ENCODE measurements around the gene GASK1A.

GASK1A gene

GRCh38 chr3:43021186-43021585 lies 42.1 kb downstream of the GASK1A start:
- Histone ChIP-seq H3K9me3 (ENCODE audit: control insufficient read depth, insufficient read depth, low read depth, low read length) (peaks cover 13% of the 10 kb centered on the region; the same call in 1 of the 2 replicates), H3K4me1 (ENCODE audit: control insufficient read depth, insufficient read depth, low read length) (peaks cover 26% of the 10 kb centered on the region; the same call in 1 of the 2 replicates), H3K4me3 (ENCODE audit: low read depth, low read length) (no peak overlapping the region), H3K27ac (ENCODE audit: low read depth, low read length) (no peak overlapping the region), H3K27me3 (ENCODE audit: control insufficient read depth, insufficient read depth, low read length) (no peaks in the 10 kb centered on the region), H3K36me3 (ENCODE audit: control insufficient read depth, insufficient read depth, low read length) (no peaks in the 10 kb centered on the region), H3K9ac (ENCODE audit: low read length) (no peak overlapping the region)

- H3K4me1 ChIP-seq (ENCODE audit: control insufficient read depth, insufficient read depth, low read length), result peaks cover 26% of the 10 kb centered on the region; the same call in 1 of the 2 replicates
Observed at GRCh38 chr3:43022121-43022520, 43.0 kb downstream of the GASK1A start.

GRCh38 chr3:43023066-43023465 lies 44.0 kb downstream of the GASK1A start:
- no peaks in the 10 kb centered on the region for H3K27me3 ChIP-seq (ENCODE audit: control insufficient read depth, insufficient read depth, low read length)
- no peaks in the 10 kb centered on the region for H3K36me3 ChIP-seq (ENCODE audit: control insufficient read depth, insufficient read depth, low read length)
- H3K9me3 ChIP-seq (ENCODE audit: control insufficient read depth, insufficient read depth, low read depth, low read length), result peaks cover 9% of the 10 kb centered on the region; the same call in 1 of the 2 replicates
- no peak overlapping the region for H3K9ac ChIP-seq (ENCODE audit: low read length)
- peaks cover 26% of the 10 kb centered on the region; the same call in 1 of the 2 replicates for H3K4me1 ChIP-seq (ENCODE audit: control insufficient read depth, insufficient read depth, low read length)
- no peak overlapping the region for H3K27ac ChIP-seq (ENCODE audit: low read depth, low read length)
- H3K4me3 ChIP-seq (ENCODE audit: low read depth, low read length), result no peak overlapping the region

More at GRCh38 chr3:43022121-43022520, 43.0 kb downstream of the GASK1A start:
- no peak overlapping the region for H3K4me3 ChIP-seq (ENCODE audit: low read depth, low read length)
- no peaks in the 10 kb centered on the region for H3K27me3 ChIP-seq (ENCODE audit: control insufficient read depth, insufficient read depth, low read length)
- H3K9ac ChIP-seq (ENCODE audit: low read length), result no peak overlapping the region
- H3K36me3 ChIP-seq (ENCODE audit: control insufficient read depth, insufficient read depth, low read length), result no peaks in the 10 kb centered on the region
- no peak overlapping the region for H3K27ac ChIP-seq (ENCODE audit: low read depth, low read length)
- peaks cover 6% of the 10 kb centered on the region; the same call in 1 of the 2 replicates for H3K9me3 ChIP-seq (ENCODE audit: control insufficient read depth, insufficient read depth, low read depth, low read length)

GRCh38 chr3:43023746-43024145 lies 44.6 kb downstream of the GASK1A start:
- no peaks in the 10 kb centered on the region for H3K27me3 ChIP-seq (ENCODE audit: control insufficient read depth, insufficient read depth, low read length)
- no peak overlapping the region for H3K4me3 ChIP-seq (ENCODE audit: low read depth, low read length)
- H3K9me3 ChIP-seq (ENCODE audit: control insufficient read depth, insufficient read depth, low read depth, low read length), result peaks cover 10% of the 10 kb centered on the region; the same call in 1 of the 2 replicates
- no peak overlapping the region for H3K27ac ChIP-seq (ENCODE audit: low read depth, low read length)
- H3K4me1 ChIP-seq (ENCODE audit: control insufficient read depth, insufficient read depth, low read length), result peaks cover 26% of the 10 kb centered on the region; the same call in 1 of the 2 replicates
- H3K36me3 ChIP-seq (ENCODE audit: control insufficient read depth, insufficient read depth, low read length), result no peaks in the 10 kb centered on the region
- H3K9ac ChIP-seq (ENCODE audit: low read length), result no peak overlapping the region

- H3K4me1 ChIP-seq (ENCODE audit: control insufficient read depth, insufficient read depth, low read length), result peaks cover 26% of the 10 kb centered on the region; the same call in 1 of the 2 replicates
- peaks cover 10% of the 10 kb centered on the region for H3K9me3 ChIP-seq (ENCODE audit: control insufficient read depth, insufficient read depth, low read depth, low read length)
Observed at GRCh38 chr3:43024181-43024885, 45.2 kb downstream of the GASK1A start.

GRCh38 chr3:43025423-43025822 lies 46.3 kb downstream of the GASK1A start:
- Histone ChIP-seq H3K36me3 (ENCODE audit: control insufficient read depth, insufficient read depth, low read length) (no peaks in the 10 kb centered on the region), H3K27me3 (ENCODE audit: control insufficient read depth, insufficient read depth, low read length) (no peaks in the 10 kb centered on the region), H3K27ac (ENCODE audit: low read depth, low read length) (no peak overlapping the region), H3K9me3 (ENCODE audit: control insufficient read depth, insufficient read depth, low read depth, low read length) (peaks cover 10% of the 10 kb centered on the region), H3K4me1 (ENCODE audit: control insufficient read depth, insufficient read depth, low read length) (peaks cover 26% of the 10 kb centered on the region; the same call in 1 of the 2 replicates), H3K4me3 (ENCODE audit: low read depth, low read length) (no peak overlapping the region), H3K9ac (ENCODE audit: low read length) (no peak overlapping the region)

More at GRCh38 chr3:43024181-43024885, 45.2 kb downstream of the GASK1A start:
- no peak overlapping the region for H3K9ac ChIP-seq (ENCODE audit: low read length)
- H3K4me3 ChIP-seq (ENCODE audit: low read depth, low read length), result no peak overlapping the region
- no peaks in the 10 kb centered on the region for H3K27me3 ChIP-seq (ENCODE audit: control insufficient read depth, insufficient read depth, low read length)
- H3K36me3 ChIP-seq (ENCODE audit: control insufficient read depth, insufficient read depth, low read length), result no peaks in the 10 kb centered on the region
- H3K27ac ChIP-seq (ENCODE audit: low read depth, low read length), result no peak overlapping the region

- Histone ChIP-seq H3K9ac (ENCODE audit: low read length) (no peak overlapping the region), H3K27me3 (ENCODE audit: control insufficient read depth, insufficient read depth, low read length) (no peaks in the 10 kb centered on the region), H3K4me3 (ENCODE audit: low read depth, low read length) (no peak overlapping the region), H3K27ac (ENCODE audit: low read depth, low read length) (no peak overlapping the region), H3K4me1 (ENCODE audit: control insufficient read depth, insufficient read depth, low read length) (peaks cover 25% of the 10 kb centered on the region; the same call in 1 of the 2 replicates), H3K9me3 (ENCODE audit: control insufficient read depth, insufficient read depth, low read depth, low read length) (peaks cover 3% of the 10 kb centered on the region; the same call in 1 of the 2 replicates), H3K36me3 (ENCODE audit: control insufficient read depth, insufficient read depth, low read length) (no peaks in the 10 kb centered on the region)
Observed at GRCh38 chr3:43028001-43028400, 48.9 kb downstream of the GASK1A start.

- no peaks in the 10 kb centered on the region for H3K27me3 ChIP-seq (ENCODE audit: control insufficient read depth, insufficient read depth, low read length)
Observed at GRCh38 chr3:43028678-43029490, 49.8 kb downstream of the GASK1A start.

GRCh38 chr3:43030162-43030935 lies 51.2 kb downstream of the GASK1A start:
- no peaks in the 10 kb centered on the region for H3K27me3 ChIP-seq (ENCODE audit: control insufficient read depth, insufficient read depth, low read length)
- peaks cover 5% of the 10 kb centered on the region; the same call in 1 of the 2 replicates for H3K4me1 ChIP-seq (ENCODE audit: control insufficient read depth, insufficient read depth, low read length)
- H3K4me3 ChIP-seq (ENCODE audit: low read depth, low read length), result no peak overlapping the region
- no peaks in the 10 kb centered on the region for H3K36me3 ChIP-seq (ENCODE audit: control insufficient read depth, insufficient read depth, low read length)
- H3K9me3 ChIP-seq (ENCODE audit: control insufficient read depth, insufficient read depth, low read depth, low read length), result peaks cover 3% of the 10 kb centered on the region; the same call in 1 of the 2 replicates
- no peak overlapping the region for H3K9ac ChIP-seq (ENCODE audit: low read length)
- no peak overlapping the region for H3K27ac ChIP-seq (ENCODE audit: low read depth, low read length)

More at GRCh38 chr3:43028678-43029490, 49.8 kb downstream of the GASK1A start:
- Histone ChIP-seq H3K4me1 (ENCODE audit: control insufficient read depth, insufficient read depth, low read length) (peaks cover 16% of the 10 kb centered on the region; the same call in 1 of the 2 replicates), H3K4me3 (ENCODE audit: low read depth, low read length) (no peak overlapping the region), H3K9ac (ENCODE audit: low read length) (no peak overlapping the region), H3K9me3 (ENCODE audit: control insufficient read depth, insufficient read depth, low read depth, low read length) (peaks cover 3% of the 10 kb centered on the region; the same call in 1 of the 2 replicates), H3K27ac (ENCODE audit: low read depth, low read length) (no peak overlapping the region), H3K36me3 (ENCODE audit: control insufficient read depth, insufficient read depth, low read length) (no peaks in the 10 kb centered on the region)

- Histone ChIP-seq H3K4me1 (ENCODE audit: control insufficient read depth, insufficient read depth, low read length) (no peaks in the 10 kb centered on the region), H3K9ac (ENCODE audit: low read length) (no peak overlapping the region), H3K27ac (ENCODE audit: low read depth, low read length) (no peak overlapping the region), H3K9me3 (ENCODE audit: control insufficient read depth, insufficient read depth, low read depth, low read length) (peaks cover 3% of the 10 kb centered on the region; the same call in 1 of the 2 replicates), H3K36me3 (ENCODE audit: control insufficient read depth, insufficient read depth, low read length) (no peaks in the 10 kb centered on the region), H3K4me3 (ENCODE audit: low read depth, low read length) (no peak overlapping the region), H3K27me3 (ENCODE audit: control insufficient read depth, insufficient read depth, low read length) (no peaks in the 10 kb centered on the region)
Observed at GRCh38 chr3:43031485-43031884, 52.4 kb downstream of the GASK1A start.

All from HUES6 (cell line).